ENCODE measurements around the gene HMCN2. TPM values are rescaled to one million over a fixed set of nuclear protein-coding genes. Genes with fewer than 3 reads are reported as not detected.

Gene HMCN2
- total RNA-seq, 1 experiment from 2014 or later: 5.6 TPM

- Mint-ChIP-seq H3K4me3 (no peak overlapping the region), H3K27ac (no peak overlapping the region), H3K4me1 (peaks cover 6% of the 10 kb centered on the region), H3K27me3 (ENCODE audit: low read depth) (peaks cover 14% of the 10 kb centered on the region), H3K36me3 (no peaks in the 10 kb centered on the region), H3K9me3 (no peaks in the 10 kb centered on the region)
- TF ChIP-seq MAX (CRISPR knock-in tag; IDR thresholded peaks at IDR 0.05): no peak
- ChIA-PET POLR2A (no interaction called here), CTCF (interaction anchor here (1.0 to 1.4 kb wide), 3 partner anchors 10 to 69 kb away, joined by 5 to 7 read pairs (median 5); no protein-coding TSS in a partner anchor)
- DNase-seq (ENCODE audit: low spot score) (no peak), ATAC-seq (no peak)
Measured at GRCh38 chr9:130246126-130246525, 19.4 kb upstream of the HMCN2 start.

- Mint-ChIP-seq H3K27me3 (ENCODE audit: low read depth) (no peaks in the 10 kb centered on the region; the same call in 1 of the 2 replicates), H3K9me3 (peaks cover 18% of the 10 kb centered on the region), H3K4me1 (peaks cover 7% of the 10 kb centered on the region; the same call in 1 of the 2 replicates), H3K27ac (no peak overlapping the region), H3K4me3 (no peak overlapping the region), H3K36me3 (peaks cover 11% of the 10 kb centered on the region)
- POLR2A ChIA-PET: no interaction called here
- DNase-seq (ENCODE audit: low spot score): no peak
- TF ChIP-seq FOXJ3 (CRISPR knock-in tag; IDR thresholded peaks at IDR 0.05; ENCODE audit: borderline replicate concordance) (no peak), CDX4 (CRISPR knock-in tag; IDR thresholded peaks at IDR 0.05; ENCODE audit: borderline replicate concordance) (no peak), SMAD4 (CRISPR knock-in tag; IDR thresholded peaks at IDR 0.05) (no peak), MYBL2 (CRISPR knock-in tag; IDR thresholded peaks at IDR 0.05) (no peak), ZNF232 (CRISPR knock-in tag; IDR thresholded peaks at IDR 0.05) (no peak), ZSCAN18 (CRISPR knock-in tag; IDR thresholded peaks at IDR 0.05) (no peak), TEAD4 (CRISPR knock-in tag; IDR thresholded peaks at IDR 0.05) (no peak), NR1H2 (CRISPR knock-in tag; IDR thresholded peaks at IDR 0.05) (no peak), ATF6 (CRISPR knock-in tag; IDR thresholded peaks at IDR 0.05) (no peak), MAX (CRISPR knock-in tag; IDR thresholded peaks at IDR 0.05) (no peak), ATF3 (CRISPR knock-in tag; conservative IDR thresholded peaks at IDR 0.05) (no peak), MLX (CRISPR knock-in tag; IDR thresholded peaks at IDR 0.05) (no peak), ERG (CRISPR knock-in tag; IDR thresholded peaks at IDR 0.05) (no peak), NFYB (CRISPR knock-in tag; conservative IDR thresholded peaks at IDR 0.05; ENCODE audit: low read depth) (no peak), KAT7 (CRISPR knock-in tag; IDR thresholded peaks at IDR 0.05; ENCODE audit: borderline replicate concordance) (no peak), ZNF121 (CRISPR knock-in tag; IDR thresholded peaks at IDR 0.05) (no peak), E2F5 (CRISPR knock-in tag; IDR thresholded peaks at IDR 0.05) (no peak), IRF1 (CRISPR knock-in tag; IDR thresholded peaks at IDR 0.05) (no peak), ZBTB21 (CRISPR knock-in tag; IDR thresholded peaks at IDR 0.05; ENCODE audit: borderline replicate concordance) (no peak)
- ATAC-seq: no peak
- CTCF ChIA-PET: interaction anchor here (1.0 to 1.8 kb wide), 7 partner anchors 9 to 206 kb away, joined by 3 to 9 read pairs (median 6); no protein-coding TSS in a partner anchor
Measured at GRCh38 chr9:130254747-130255630, 10.6 kb upstream of the HMCN2 start.

Data from WTC11 (cell line).